ENCODE data around the gene CLCA2. TPM values are rescaled to one million over a fixed set of nuclear protein-coding genes. Genes with fewer than 3 reads are reported as not detected.

CLCA2 gene
- total and polyA plus RNA-seq, 2 donors (not counting 1 experiment from before 2014, with no cell fraction given), result not detected

DNA sequence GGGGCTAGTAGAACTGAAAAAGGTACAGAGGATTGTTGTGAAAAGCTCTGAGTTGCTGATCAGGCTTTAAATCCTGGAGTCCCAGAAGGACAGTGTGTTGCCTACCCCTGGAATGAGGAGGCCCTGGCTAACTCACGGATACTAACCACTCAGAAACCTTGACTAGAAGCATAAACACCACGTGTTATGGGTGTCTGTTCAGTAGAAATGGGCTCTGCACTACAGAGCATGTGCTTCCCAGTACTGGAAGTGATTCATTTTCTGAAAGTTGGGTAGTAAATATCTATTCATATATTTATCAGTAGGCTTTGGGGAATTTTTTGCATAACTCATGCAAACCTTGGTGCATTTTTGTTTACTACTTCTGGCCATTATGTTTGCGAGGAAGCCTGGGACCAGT lies 29.7 kb downstream of the CLCA2 start:
- Histone ChIP-seq H3K4me3 (ENCODE audit: control extremely low read depth in 1 of 5, extremely low read depth in 1 of 5, insufficient read depth in 1 of 5, low read depth in 2 of 5, low read length in 4 of 5) (no peak overlapping the region), H2AFZ (ENCODE audit: insufficient read depth, low read depth, low read length, poor library complexity, severe bottlenecking) (no peak overlapping the region), H3K4me2 (replicated peaks; ENCODE audit: low read depth, low read length, poor library complexity, severe bottlenecking) (no peak overlapping the region), H3K9me3 (ENCODE audit: control extremely low read depth in 1 of 3, control insufficient read depth in 2 of 3, insufficient read depth in 1 of 3, low read length in 2 of 3) (no peaks in the 10 kb centered on the region), H3K4me1 (ENCODE audit: control insufficient read depth in 2 of 2, insufficient read depth in 2 of 2, low read length in 2 of 2) (no peaks in the 10 kb centered on the region), H3K36me3 (replicated peaks in 1 of 2; ENCODE audit: control extremely low read depth in 1 of 2, control insufficient read depth in 1 of 2, extremely low read depth in 1 of 2, insufficient read depth in 2 of 2, low read length in 1 of 2) (no peaks in the 10 kb centered on the region), H3K9ac (ENCODE audit: low read length) (no peak overlapping the region), H3K27ac (ENCODE audit: low read length in 2 of 2) (no peak overlapping the region), H3K79me2 (ENCODE audit: control insufficient read depth, insufficient read depth, low read length) (no peaks in the 10 kb centered on the region), H4K20me1 (ENCODE audit: control insufficient read depth, insufficient read depth, low read length, poor library complexity, severe bottlenecking) (no peaks in the 10 kb centered on the region), H3K27me3 (replicated peaks in 1 of 4; ENCODE audit: control extremely low read depth in 1 of 4, control insufficient read depth in 3 of 4, insufficient read depth in 4 of 4, low read length in 3 of 4) (peaks cover 0 to 2% (median 0%) of the 10 kb centered on the region in 4 experiments)
- 100% methylated on average over 1 of the region's 3 CpGs for WGBS (ENCODE audit: insufficient coverage)
- Mint-ChIP-seq H3K4me3 (no peak overlapping the region), H3K27me3 (peaks cover 22% of the 10 kb centered on the region), H3K9me3 (ENCODE audit: insufficient read depth) (no peaks in the 10 kb centered on the region), H3K4me1 (no peaks in the 10 kb centered on the region), H3K27ac (no peak overlapping the region)
- ChIA-PET CTCF (interaction anchor here (0.5 to 1.2 kb wide), 2 partner anchors 20 to 148 kb away, joined by 3 to 5 read pairs; no protein-coding TSS in a partner anchor), POLR2A (no interaction called here)
- ATAC-seq (ENCODE audit: low read depth), result no peak
- intact Hi-C loops (cut with micrococcal nuclease), result no loop called here
- no peak for DNase-seq
- TF ChIP-seq EZH2 (IDR thresholded peaks at IDR 0.05; ENCODE audit: borderline replicate concordance, insufficient read depth, low read depth, low read length, poor library complexity, severe bottlenecking), result no peak
- TF ChIP-seq, protein P1, sequence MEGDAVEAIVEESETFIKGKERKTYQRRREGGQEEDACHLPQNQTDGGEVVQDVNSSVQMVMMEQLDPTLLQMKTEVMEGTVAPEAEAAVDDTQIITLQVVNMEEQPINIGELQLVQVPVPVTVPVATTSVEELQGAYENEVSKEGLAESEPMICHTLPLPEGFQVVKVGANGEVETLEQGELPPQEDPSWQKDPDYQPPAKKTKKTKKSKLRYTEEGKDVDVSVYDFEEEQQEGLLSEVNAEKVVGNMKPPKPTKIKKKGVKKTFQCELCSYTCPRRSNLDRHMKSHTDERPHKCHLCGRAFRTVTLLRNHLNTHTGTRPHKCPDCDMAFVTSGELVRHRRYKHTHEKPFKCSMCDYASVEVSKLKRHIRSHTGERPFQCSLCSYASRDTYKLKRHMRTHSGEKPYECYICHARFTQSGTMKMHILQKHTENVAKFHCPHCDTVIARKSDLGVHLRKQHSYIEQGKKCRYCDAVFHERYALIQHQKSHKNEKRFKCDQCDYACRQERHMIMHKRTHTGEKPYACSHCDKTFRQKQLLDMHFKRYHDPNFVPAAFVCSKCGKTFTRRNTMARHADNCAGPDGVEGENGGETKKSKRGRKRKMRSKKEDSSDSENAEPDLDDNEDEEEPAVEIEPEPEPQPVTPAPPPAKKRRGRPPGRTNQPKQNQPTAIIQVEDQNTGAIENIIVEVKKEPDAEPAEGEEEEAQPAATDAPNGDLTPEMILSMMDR (IDR thresholded peaks at IDR 0.05), result no peak

DNA sequence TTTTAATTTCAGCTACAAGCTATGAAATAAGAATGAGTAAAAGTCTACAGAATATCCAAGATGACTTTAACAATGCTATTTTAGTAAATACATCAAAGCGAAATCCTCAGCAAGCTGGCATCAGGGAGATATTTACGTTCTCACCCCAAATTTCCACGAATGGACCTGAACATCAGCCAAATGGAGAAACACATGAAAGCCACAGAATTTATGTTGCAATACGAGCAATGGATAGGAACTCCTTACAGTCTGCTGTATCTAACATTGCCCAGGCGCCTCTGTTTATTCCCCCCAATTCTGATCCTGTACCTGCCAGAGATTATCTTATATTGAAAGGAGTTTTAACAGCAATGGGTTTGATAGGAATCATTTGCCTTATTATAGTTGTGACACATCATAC lies 31.1 kb downstream of the CLCA2 start:
- Histone ChIP-seq H3K27me3 (replicated peaks in 1 of 4; ENCODE audit: control extremely low read depth in 1 of 4, control insufficient read depth in 3 of 4, insufficient read depth in 4 of 4, low read length in 3 of 4) (peaks cover 0 to 2% (median 0%) of the 10 kb centered on the region in 4 experiments), H2AFZ (ENCODE audit: insufficient read depth, low read depth, low read length, poor library complexity, severe bottlenecking) (no peak overlapping the region), H3K79me2 (ENCODE audit: control insufficient read depth, insufficient read depth, low read length) (no peaks in the 10 kb centered on the region), H3K36me3 (replicated peaks in 1 of 2; ENCODE audit: control extremely low read depth in 1 of 2, control insufficient read depth in 1 of 2, extremely low read depth in 1 of 2, insufficient read depth in 2 of 2, low read length in 1 of 2) (no peaks in the 10 kb centered on the region), H4K20me1 (ENCODE audit: control insufficient read depth, insufficient read depth, low read length, poor library complexity, severe bottlenecking) (no peaks in the 10 kb centered on the region), H3K27ac (ENCODE audit: low read length in 2 of 2) (no peak overlapping the region), H3K4me1 (ENCODE audit: control insufficient read depth in 2 of 2, insufficient read depth in 2 of 2, low read length in 2 of 2) (no peaks in the 10 kb centered on the region), H3K4me3 (ENCODE audit: control extremely low read depth in 1 of 5, extremely low read depth in 1 of 5, insufficient read depth in 1 of 5, low read depth in 2 of 5, low read length in 4 of 5) (no peak overlapping the region), H3K4me2 (replicated peaks; ENCODE audit: low read depth, low read length, poor library complexity, severe bottlenecking) (no peak overlapping the region), H3K9ac (ENCODE audit: low read length) (no peak overlapping the region), H3K9me3 (ENCODE audit: control extremely low read depth in 1 of 3, control insufficient read depth in 2 of 3, insufficient read depth in 1 of 3, low read length in 2 of 3) (no peaks in the 10 kb centered on the region)
- ChIA-PET CTCF (no interaction called here), POLR2A (no interaction called here)
- Mint-ChIP-seq H3K4me1 (no peaks in the 10 kb centered on the region), H3K9me3 (ENCODE audit: insufficient read depth) (no peaks in the 10 kb centered on the region), H3K4me3 (no peak overlapping the region), H3K27ac (no peak overlapping the region), H3K27me3 (peaks cover 22% of the 10 kb centered on the region)
- TF ChIP-seq, protein P1 (IDR thresholded peaks at IDR 0.05), result no peak
- TF ChIP-seq EZH2 (IDR thresholded peaks at IDR 0.05; ENCODE audit: borderline replicate concordance, insufficient read depth, low read depth, low read length, poor library complexity, severe bottlenecking), result no peak
- 93% methylated on average over 2 of the region's 5 CpGs for WGBS (ENCODE audit: insufficient coverage)
- DNase-seq (no peak), ATAC-seq (ENCODE audit: low read depth) (no peak)
- intact Hi-C loops (cut with micrococcal nuclease), result no loop called here

Data from B cell (primary cell).